ENCODE data around the gene TYR.

GRCh38 chr11:89136606-89137005, 41.1 kb upstream of the TYR start:
- TF ChIP-seq EZH2 (IDR thresholded peaks at IDR 0.05; ENCODE audit: low read depth): no peak
- TF ChIP-seq CTCF (conservative IDR thresholded peaks at IDR 0.05): no peak

All from PC-9 (cell line).